LHCN-M2 (cell line): ENCODE results near the gene LIMS4. TPM values are rescaled to one million over a fixed set of nuclear protein-coding genes. Genes with fewer than 3 reads are reported as not detected.

ENCODE experiments used
- total RNA-seq: library from RNA; depleted of rRNA; stranded (reverse); fragments of >200 nt; gene quantifications from 2 replicates; pipeline ENCODE4 v1.2.3, GENCODE V29; 2014; rRNA removed

The LIMS4 gene
- total RNA-seq, 1 experiment from 2014 or later: 25.9 TPM

Other genes with a start within 250 kb of the LIMS4 start
- 6.6 and 16.2 TPM in 2 replicates for gene RGPD6, start 104.4 kb upstream of the LIMS4 start, total RNA-seq
- 85.4 and 104 TPM in 2 replicates for gene BUB1, start 205.2 kb upstream of the LIMS4 start, total RNA-seq